ENCODE measurements around the gene PRKCG. TPM values are rescaled to one million over a fixed set of nuclear protein-coding genes. Genes with fewer than 3 reads are reported as not detected.

PRKCG gene
- total and polyA plus RNA-seq, 2 experiments from 2014 or later: not detected

GRCh38 chr19:53897459-53897858 is 15.5 kb downstream of the PRKCG start:
- Histone ChIP-seq H2AFZ (no peak overlapping the region), H4K20me1 (ENCODE audit: insufficient read depth) (no peaks in the 10 kb centered on the region), H3K4me2 (ENCODE audit: unreplicated experiment) (no peak overlapping the region), H3K36me3 (ENCODE audit: low read depth) (no peaks in the 10 kb centered on the region), H3K79me2 (ENCODE audit: insufficient read depth) (no peaks in the 10 kb centered on the region), H3F3A (ENCODE audit: insufficient read depth) (no peaks in the 10 kb centered on the region), H3K4me3 (no peak overlapping the region), H3K9me3 (ENCODE audit: low read depth) (no peaks in the 10 kb centered on the region), H3K9me2 (ENCODE audit: insufficient read depth) (no peaks in the 10 kb centered on the region), H3K9ac (no peak overlapping the region), H3K27ac (no peak overlapping the region), H3K4me1 (ENCODE audit: insufficient read depth) (no peaks in the 10 kb centered on the region), H3K27me3 (replicated peaks; ENCODE audit: insufficient read depth) (peaks cover 29% of the 10 kb centered on the region)
- DNase-seq: no peak
- in situ Hi-C loops (cut with MboI): no loop called here
- WGBS, 2 experiments (ENCODE audit: low coverage in 1 of 2, low lambda C conversion rate in 2 of 2, missing lambda C conversion rate in 2 of 2): 20 to 21% methylated on average over 4 of the region's 4 CpGs
- no peak for TF ChIP-seq EZH2 (IDR thresholded peaks at IDR 0.05; ENCODE audit: insufficient read depth, poor library complexity, severe bottlenecking)
- no peak for TF ChIP-seq EZH2phosphoT487 (IDR thresholded peaks at IDR 0.05; ENCODE audit: insufficient read depth, low read depth)

GRCh38 chr19:53898166-53898565 is 16.2 kb downstream of the PRKCG start:
- Histone ChIP-seq H4K20me1 (ENCODE audit: insufficient read depth) (no peaks in the 10 kb centered on the region), H3K4me2 (ENCODE audit: unreplicated experiment) (no peak overlapping the region), H3K36me3 (ENCODE audit: low read depth) (no peaks in the 10 kb centered on the region), H2AFZ (no peak overlapping the region), H3K4me3 (no peak overlapping the region), H3K27me3 (replicated peaks; ENCODE audit: insufficient read depth) (peaks cover 24% of the 10 kb centered on the region), H3K9ac (no peak overlapping the region), H3K79me2 (ENCODE audit: insufficient read depth) (no peaks in the 10 kb centered on the region), H3F3A (ENCODE audit: insufficient read depth) (no peaks in the 10 kb centered on the region), H3K4me1 (ENCODE audit: insufficient read depth) (no peaks in the 10 kb centered on the region), H3K9me2 (ENCODE audit: insufficient read depth) (no peaks in the 10 kb centered on the region), H3K9me3 (ENCODE audit: low read depth) (no peaks in the 10 kb centered on the region), H3K27ac (no peak overlapping the region)
- TF ChIP-seq EZH2phosphoT487 (IDR thresholded peaks at IDR 0.05; ENCODE audit: insufficient read depth, low read depth): no peak
- TF ChIP-seq EZH2 (IDR thresholded peaks at IDR 0.05; ENCODE audit: insufficient read depth, poor library complexity, severe bottlenecking): no peak
- no peak for DNase-seq
- WGBS, 2 experiments (ENCODE audit: low coverage in 1 of 2, low lambda C conversion rate in 2 of 2, missing lambda C conversion rate in 2 of 2): 5 to 9% methylated on average over 16 of the region's 16 CpGs
- in situ Hi-C loops (cut with MboI): no loop called here

GRCh38 chr19:53898636-53899341 is 16.8 kb downstream of the PRKCG start:
- Histone ChIP-seq H3K4me1 (ENCODE audit: insufficient read depth) (no peaks in the 10 kb centered on the region), H3K4me3 (no peak overlapping the region), H3K9ac (no peak overlapping the region), H2AFZ (no peak overlapping the region), H3K27ac (no peak overlapping the region), H3K79me2 (ENCODE audit: insufficient read depth) (no peaks in the 10 kb centered on the region), H4K20me1 (ENCODE audit: insufficient read depth) (no peaks in the 10 kb centered on the region), H3K4me2 (ENCODE audit: unreplicated experiment) (no peak overlapping the region), H3K9me3 (ENCODE audit: low read depth) (no peaks in the 10 kb centered on the region), H3K36me3 (ENCODE audit: low read depth) (no peaks in the 10 kb centered on the region), H3K27me3 (replicated peaks; ENCODE audit: insufficient read depth) (peaks cover 21% of the 10 kb centered on the region), H3K9me2 (ENCODE audit: insufficient read depth) (no peaks in the 10 kb centered on the region), H3F3A (ENCODE audit: insufficient read depth) (no peaks in the 10 kb centered on the region)
- DNase-seq: no peak
- TF ChIP-seq EZH2phosphoT487 (IDR thresholded peaks at IDR 0.05; ENCODE audit: insufficient read depth, low read depth) (no peak), EZH2 (IDR thresholded peaks at IDR 0.05; ENCODE audit: insufficient read depth, poor library complexity, severe bottlenecking) (no peak)
- WGBS, 2 experiments (ENCODE audit: low coverage in 1 of 2, low lambda C conversion rate in 2 of 2, missing lambda C conversion rate in 2 of 2): 4% methylated on average over 23 to 41 of the region's 42 CpGs
- in situ Hi-C loops (cut with MboI): no loop called here

- H3F3A ChIP-seq (ENCODE audit: insufficient read depth): no peaks in the 10 kb centered on the region
- H3K4me1 ChIP-seq (ENCODE audit: insufficient read depth): no peaks in the 10 kb centered on the region
- no peaks in the 10 kb centered on the region for H3K36me3 ChIP-seq (ENCODE audit: low read depth)
- no peak overlapping the region for H3K27ac ChIP-seq
- no peak overlapping the region for H3K4me2 ChIP-seq (ENCODE audit: unreplicated experiment)
- no peak overlapping the region for H3K9ac ChIP-seq
- H3K79me2 ChIP-seq (ENCODE audit: insufficient read depth): no peaks in the 10 kb centered on the region
- H3K4me3 ChIP-seq: no peak overlapping the region
- in situ Hi-C loops (cut with MboI): no loop called here
- no peaks in the 10 kb centered on the region for H3K9me3 ChIP-seq (ENCODE audit: low read depth)
- no peak for DNase-seq
- no peaks in the 10 kb centered on the region for H4K20me1 ChIP-seq (ENCODE audit: insufficient read depth)
- TF ChIP-seq EZH2 (IDR thresholded peaks at IDR 0.05; ENCODE audit: insufficient read depth, poor library complexity, severe bottlenecking) (no peak), EZH2phosphoT487 (IDR thresholded peaks at IDR 0.05; ENCODE audit: insufficient read depth, low read depth) (no peak)
- no peaks in the 10 kb centered on the region for H3K9me2 ChIP-seq (ENCODE audit: insufficient read depth)
- peaks cover 26% of the 10 kb centered on the region for H3K27me3 ChIP-seq (replicated peaks; ENCODE audit: insufficient read depth)
- no peak overlapping the region for H2AFZ ChIP-seq
- 75 to 81% methylated on average over 27 of the region's 27 CpGs for WGBS, 2 experiments (ENCODE audit: low coverage in 1 of 2, low lambda C conversion rate in 2 of 2, missing lambda C conversion rate in 2 of 2)
Observed at GRCh38 chr19:53900191-53900860, 18.3 kb downstream of the PRKCG start.

All from GM23248 (cell line).